Bronchial epithelial cell (primary cell): ENCODE results near the gene CRTAC1. TPM values are rescaled to one million over a fixed set of nuclear protein-coding genes. Genes with fewer than 3 reads are reported as not detected.

Experiments
- DNase-seq: peaks from one replicate; pipeline ENCODE4 v3.0.0-alpha.2; 2010; ENCODE audit warnings: low read depth
- FAIRE-seq: peaks from 2 replicates; lab custom pipeline; 2011; peaks lifted over from hg19 to GRCh38; lab: Jason Lieb, UNC
- H3K27me3 ChIP-seq: 2 replicates; pipeline ENCODE4 v1.5.1; 2011; ENCODE audit warnings: low read length; ENCODE audit not compliant: control insufficient read depth, insufficient read depth
- H3K36me3 ChIP-seq: 2 replicates; pipeline ENCODE4 v1.5.1; 2011; ENCODE audit warnings: low read length; ENCODE audit not compliant: control insufficient read depth, insufficient read depth
- H3K4me3 ChIP-seq: 2 replicates; pipeline ENCODE4 v1.5.1; 2011; ENCODE audit warnings: mild to moderate bottlenecking, low read depth, low read length, control low read depth
- total RNA-seq: library from RNA; depleted of rRNA; stranded (reverse); fragments of >200 nt; gene quantifications from 2 replicates; pipeline ENCODE4 v1.2.1, GENCODE V29; 2014
- TF ChIP-seq, protein P1 (sequence below): IDR thresholded peaks from 2 replicates; pipeline ENCODE4 v1.5.1; 2011; ENCODE audit warnings: mild to moderate bottlenecking, moderate library complexity, low read length, control low read depth, inconsistent platforms; ENCODE audit not compliant: insufficient read depth, severe bottlenecking

The CRTAC1 gene
- total RNA-seq, 1 donor from 2014 or later: not detected

DNA sequence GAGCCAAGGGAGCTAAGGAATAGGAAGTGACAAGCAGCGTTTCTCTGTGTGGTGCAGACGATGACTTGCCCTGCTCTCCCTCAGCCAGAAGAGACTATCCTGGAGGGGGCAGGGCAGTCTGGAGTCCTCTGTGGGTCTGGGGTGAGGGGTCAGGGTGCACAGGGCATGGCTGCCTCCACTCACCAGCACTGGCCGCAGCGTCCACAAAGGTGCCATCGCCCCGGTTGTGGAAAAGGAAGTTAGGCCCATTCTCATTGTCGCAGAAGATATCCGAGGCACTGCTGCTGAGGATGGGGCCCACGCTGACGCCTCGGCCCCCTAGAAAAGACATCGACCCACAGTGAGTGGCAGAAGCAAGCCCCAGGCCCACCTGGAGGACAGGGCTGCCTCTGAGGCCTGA, 122.6 kb downstream of the CRTAC1 start:
- Histone ChIP-seq H3K27me3 (peaks cover 2% of the 10 kb centered on the region), H3K4me3 (no peak overlapping the region), H3K36me3 (no peaks in the 10 kb centered on the region)
- DNase-seq (no peak), FAIRE-seq (no peak)
- TF ChIP-seq, protein P1, sequence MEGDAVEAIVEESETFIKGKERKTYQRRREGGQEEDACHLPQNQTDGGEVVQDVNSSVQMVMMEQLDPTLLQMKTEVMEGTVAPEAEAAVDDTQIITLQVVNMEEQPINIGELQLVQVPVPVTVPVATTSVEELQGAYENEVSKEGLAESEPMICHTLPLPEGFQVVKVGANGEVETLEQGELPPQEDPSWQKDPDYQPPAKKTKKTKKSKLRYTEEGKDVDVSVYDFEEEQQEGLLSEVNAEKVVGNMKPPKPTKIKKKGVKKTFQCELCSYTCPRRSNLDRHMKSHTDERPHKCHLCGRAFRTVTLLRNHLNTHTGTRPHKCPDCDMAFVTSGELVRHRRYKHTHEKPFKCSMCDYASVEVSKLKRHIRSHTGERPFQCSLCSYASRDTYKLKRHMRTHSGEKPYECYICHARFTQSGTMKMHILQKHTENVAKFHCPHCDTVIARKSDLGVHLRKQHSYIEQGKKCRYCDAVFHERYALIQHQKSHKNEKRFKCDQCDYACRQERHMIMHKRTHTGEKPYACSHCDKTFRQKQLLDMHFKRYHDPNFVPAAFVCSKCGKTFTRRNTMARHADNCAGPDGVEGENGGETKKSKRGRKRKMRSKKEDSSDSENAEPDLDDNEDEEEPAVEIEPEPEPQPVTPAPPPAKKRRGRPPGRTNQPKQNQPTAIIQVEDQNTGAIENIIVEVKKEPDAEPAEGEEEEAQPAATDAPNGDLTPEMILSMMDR: no peak

DNA sequence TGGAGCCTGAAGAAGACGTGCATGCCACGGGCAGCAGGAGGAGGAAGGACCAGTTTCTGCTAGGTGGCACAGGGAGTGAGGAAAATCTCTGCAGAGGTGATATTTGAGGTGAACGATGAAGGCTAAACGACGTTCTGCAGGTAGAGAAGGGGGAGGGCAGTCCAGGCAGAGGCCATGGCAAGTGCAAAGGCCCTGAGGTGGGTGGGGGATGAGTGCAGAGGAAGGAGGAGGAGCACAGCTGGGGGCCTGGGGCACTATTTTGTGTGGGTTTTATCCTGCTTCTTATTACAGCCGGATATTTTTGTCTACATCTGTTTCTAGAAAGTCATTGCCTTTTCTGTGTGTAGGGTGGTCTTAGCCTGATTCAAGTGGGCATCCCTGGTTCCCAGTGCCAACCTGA, 123.2 kb downstream of the CRTAC1 start:
- FAIRE-seq (no peak), DNase-seq (no peak)
- H3K4me3 ChIP-seq: no peak overlapping the region
- H3K27me3 ChIP-seq: peaks cover 2% of the 10 kb centered on the region
- H3K36me3 ChIP-seq: no peaks in the 10 kb centered on the region
- TF ChIP-seq, protein P1: no peak

DNA sequence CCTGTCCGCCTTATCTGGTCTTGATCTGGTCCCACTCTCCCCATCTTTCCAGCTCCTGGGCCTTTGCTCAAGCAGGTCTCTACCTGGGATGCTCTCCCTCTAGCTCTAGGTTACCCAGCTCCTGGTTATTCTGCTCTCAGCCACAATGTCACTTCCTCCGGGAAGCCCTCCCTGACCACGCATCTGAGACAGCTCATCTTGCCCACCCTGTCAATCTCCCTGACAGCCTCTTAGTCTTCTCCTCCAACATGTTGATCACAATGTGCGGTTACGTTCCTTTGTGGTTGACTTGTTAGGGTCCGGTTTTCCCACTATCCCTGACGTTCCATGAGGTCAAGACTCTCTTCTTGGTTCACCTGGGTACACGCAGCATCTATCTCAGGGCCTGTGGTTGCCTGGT, 125.1 kb downstream of the CRTAC1 start:
- H3K4me3 ChIP-seq: no peak overlapping the region
- TF ChIP-seq, protein P1: no peak
- H3K27me3 ChIP-seq: peaks cover 2% of the 10 kb centered on the region
- FAIRE-seq (no peak), DNase-seq (no peak)
- no peaks in the 10 kb centered on the region for H3K36me3 ChIP-seq

DNA sequence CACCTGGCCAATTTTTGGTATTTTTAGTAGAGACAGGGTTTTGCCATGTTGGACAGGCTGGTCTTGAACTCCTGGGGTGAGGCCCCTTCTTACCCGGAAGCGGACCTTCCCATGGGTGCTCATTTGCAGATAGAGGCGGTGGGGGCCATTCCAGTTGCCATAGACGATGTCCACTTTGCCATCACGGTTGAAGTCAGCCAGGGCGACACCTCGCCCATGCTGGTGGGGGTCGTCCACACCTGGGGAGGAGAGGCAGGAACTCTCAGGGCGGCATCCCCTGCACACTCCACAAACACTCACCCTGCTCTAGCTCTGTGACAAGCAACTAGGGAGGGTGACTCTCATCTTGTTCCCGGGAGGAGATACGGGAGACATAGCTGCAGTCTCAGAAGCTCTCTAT, 125.8 kb downstream of the CRTAC1 start:
- Histone ChIP-seq H3K27me3 (peaks cover 2% of the 10 kb centered on the region), H3K4me3 (no peak overlapping the region), H3K36me3 (no peaks in the 10 kb centered on the region)
- DNase-seq (no peak), FAIRE-seq (no peak)
- TF ChIP-seq, protein P1: no peak

DNA sequence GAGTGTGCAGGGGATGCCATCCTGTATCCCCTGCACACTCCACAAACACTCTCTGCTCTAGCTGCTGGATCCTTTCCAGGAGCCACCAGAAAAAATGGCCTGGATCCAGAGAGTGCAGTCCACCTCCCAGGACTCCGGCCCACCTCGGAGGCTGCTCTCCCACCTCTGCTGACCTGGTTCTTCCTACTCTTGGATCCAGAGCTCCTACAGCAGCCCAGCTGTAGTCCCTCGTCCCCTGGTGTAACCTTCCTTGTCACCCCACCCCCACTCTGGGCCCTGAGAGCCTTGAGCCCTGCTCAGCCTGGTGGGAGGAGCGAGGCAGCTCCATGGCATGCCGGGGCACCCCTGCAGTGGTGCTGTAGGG, 126.4 kb downstream of the CRTAC1 start:
- no peak for DNase-seq
- Histone ChIP-seq H3K4me3 (no peak overlapping the region), H3K36me3 (no peaks in the 10 kb centered on the region), H3K27me3 (peaks cover 3% of the 10 kb centered on the region)
- TF ChIP-seq, protein P1: no peak
- no peak for FAIRE-seq
